H9 (cell line): ENCODE measurements around the gene CDH4. TPM values are rescaled to one million over a fixed set of nuclear protein-coding genes. Genes with fewer than 3 reads are reported as not detected.

Experiments
- DNase-seq: peaks from one replicate; pipeline ENCODE4 v3.0.0-alpha.2; 2017
- H2AFZ ChIP-seq: one replicate; pipeline ENCODE4 v1.6.1; 2013; ENCODE audit warnings: mild to moderate bottlenecking, low read length, control low read depth, moderate library complexity
- H2AK5ac ChIP-seq: 2 replicates; pipeline ENCODE4 v1.6.1; 2013; ENCODE audit warnings: low read length, control low read depth, mixed read lengths; ENCODE audit not compliant: insufficient read length
- H2BK120ac ChIP-seq: one replicate; pipeline ENCODE4 v1.6.1; 2013; ENCODE audit warnings: low read depth, mild to moderate bottlenecking, low read length, control low read depth, inconsistent platforms; ENCODE audit not compliant: poor library complexity, severe bottlenecking
- H2BK12ac ChIP-seq: 2 replicates; pipeline ENCODE4 v1.6.1; 2013; ENCODE audit warnings: low read length, control low read depth, mixed read lengths, low read depth; ENCODE audit not compliant: insufficient read length
- H2BK15ac ChIP-seq: 2 replicates; pipeline ENCODE4 v1.6.1; 2013; ENCODE audit warnings: low read depth, low read length, control low read depth
- H2BK20ac ChIP-seq: one replicate; pipeline ENCODE4 v1.6.1; 2013; ENCODE audit warnings: low read depth, mild to moderate bottlenecking, low read length, control low read depth, inconsistent platforms; ENCODE audit not compliant: poor library complexity, severe bottlenecking
- H2BK5ac ChIP-seq: 2 replicates; pipeline ENCODE4 v1.6.1; 2013; ENCODE audit warnings: low read length, control low read depth, mixed read lengths; ENCODE audit not compliant: insufficient read length
- H3K14ac ChIP-seq: 2 replicates; pipeline ENCODE4 v1.6.1; 2013; ENCODE audit warnings: low read length, control low read depth; ENCODE audit not compliant: insufficient read depth
- H3K18ac ChIP-seq: 2 replicates; pipeline ENCODE4 v1.6.1; 2013; ENCODE audit warnings: low read depth, mild to moderate bottlenecking, mixed read lengths, low read length, control low read depth; ENCODE audit not compliant: insufficient read length
- H3K23ac ChIP-seq: 2 replicates; pipeline ENCODE4 v1.6.1; 2013; ENCODE audit warnings: low read length, control low read depth, mixed read lengths, low read depth; ENCODE audit not compliant: insufficient read length
- H3K23me2 ChIP-seq: 2 replicates; pipeline ENCODE4 v1.6.1; 2013; ENCODE audit warnings: low read depth, mild to moderate bottlenecking, mixed read lengths, low read length, control low read depth; ENCODE audit not compliant: insufficient read length, poor library complexity, severe bottlenecking
- H3K27ac ChIP-seq: 2 replicates; pipeline ENCODE4 v1.5.1; 2013; ENCODE audit warnings: low read length, control low read depth, mixed read lengths, low read depth; ENCODE audit not compliant: insufficient read length
- H3K27me3 ChIP-seq: 2 replicates; pipeline ENCODE4 v1.6.1; 2013; ENCODE audit warnings: low read length, control low read depth, inconsistent platforms; ENCODE audit not compliant: insufficient read depth
- H3K4ac ChIP-seq: 2 replicates; pipeline ENCODE4 v1.6.1; 2013; ENCODE audit warnings: low read depth, mild to moderate bottlenecking, control low read depth, inconsistent platforms, low read length, moderate library complexity
- H3K4me1 ChIP-seq: 2 replicates; pipeline ENCODE4 v1.6.1; 2013; ENCODE audit warnings: low read length, control low read depth, inconsistent platforms; ENCODE audit not compliant: insufficient read depth
- H3K4me2 ChIP-seq: 2 replicates; pipeline ENCODE4 v1.6.1; 2013; ENCODE audit warnings: low read length, control low read depth, mixed read lengths; ENCODE audit not compliant: insufficient read length, insufficient read depth
- H3K56ac ChIP-seq: 2 replicates; pipeline ENCODE4 v1.6.1; 2013; ENCODE audit warnings: low read depth, mild to moderate bottlenecking, mixed read lengths, low read length, control low read depth; ENCODE audit not compliant: insufficient read length
- H3K79me1 ChIP-seq: 2 replicates; pipeline ENCODE4 v1.6.1; 2013; ENCODE audit warnings: low read depth, mild to moderate bottlenecking, moderate library complexity, low read length, control low read depth, inconsistent platforms; ENCODE audit not compliant: insufficient read depth, poor library complexity, severe bottlenecking
- H3K79me2 ChIP-seq: 2 replicates; pipeline ENCODE4 v1.6.1; 2013; ENCODE audit warnings: low read length, control low read depth, inconsistent platforms; ENCODE audit not compliant: insufficient read depth
- H3K9ac ChIP-seq: 2 replicates; pipeline ENCODE4 v1.6.1; 2013; ENCODE audit warnings: low read length, control low read depth, mixed read lengths; ENCODE audit not compliant: insufficient read length; ENCODE audit errors: extremely low read depth
- H3K9me3 ChIP-seq: one replicate; pipeline ENCODE4 v1.6.1; 2013; ENCODE audit warnings: low read depth, low read length, inconsistent platforms; ENCODE audit not compliant: control insufficient read depth
- H3T11ph ChIP-seq: one replicate; pipeline ENCODE4 v1.6.1; 2013; ENCODE audit warnings: mild to moderate bottlenecking, low read length, control low read depth, inconsistent platforms
- H4K20me1 ChIP-seq: one replicate; pipeline ENCODE4 v1.6.1; 2013; ENCODE audit not compliant: control insufficient read depth, insufficient read length, insufficient read depth
- H4K5ac ChIP-seq: 2 replicates; pipeline ENCODE4 v1.6.1; 2013; ENCODE audit warnings: low read depth, mild to moderate bottlenecking, mixed read lengths, low read length, control low read depth; ENCODE audit not compliant: insufficient read length
- H4K8ac ChIP-seq: replicated peaks from 2 replicates; pipeline ENCODE4 v1.6.1; 2013; ENCODE audit warnings: low read length, control low read depth, mixed read lengths, low read depth; ENCODE audit not compliant: insufficient read length
- H4K91ac ChIP-seq: 2 replicates; pipeline ENCODE4 v1.6.1; 2013; ENCODE audit warnings: low read depth, mild to moderate bottlenecking, moderate library complexity, mixed read lengths, low read length, control low read depth; ENCODE audit not compliant: insufficient read length
- H3K27ac Mint-ChIP-seq, 3 experiments: 2 replicates in 2 of 3; 3 replicates in 1 of 3; pipeline ENCODE4 v1.8.0; 2020 to 2021; ENCODE audit warnings: mixed read lengths in 3 of 3, mild to moderate bottlenecking in 1 of 3, moderate library complexity in 1 of 3
- H3K27me3 Mint-ChIP-seq: 2 replicates; pipeline ENCODE4 v1.8.0; 2021; ENCODE audit warnings: low read depth, mild to moderate bottlenecking, moderate library complexity, mixed read lengths
- H3K36me3 Mint-ChIP-seq, 3 experiments: 2 replicates in 2 of 3; 3 replicates in 1 of 3; pipeline ENCODE4 v1.8.0; 2020 to 2021; ENCODE audit warnings: low read depth in 3 of 3, mixed read lengths in 3 of 3; ENCODE audit not compliant: insufficient read depth in 1 of 3
- H3K4me1 Mint-ChIP-seq, 2 experiments: 2 replicates each; pipeline ENCODE4 v1.8.0; 2020; ENCODE audit warnings: mixed read lengths in 2 of 2
- H3K4me3 Mint-ChIP-seq, 2 experiments: 2 replicates in 1 of 2; 3 replicates in 1 of 2; pipeline ENCODE4 v1.8.0; 2020 to 2021; ENCODE audit warnings: mild to moderate bottlenecking in 2 of 2, mixed read lengths in 2 of 2, moderate library complexity in 1 of 2
- H3K9me3 Mint-ChIP-seq, 2 experiments: 2 replicates in 1 of 2; 3 replicates in 1 of 2; pipeline ENCODE4 v1.8.0; 2020; ENCODE audit warnings: mild to moderate bottlenecking in 2 of 2, mixed read lengths in 2 of 2, moderate library complexity in 1 of 2
- WGBS: extraction: QIAGEN DNeasy Blood & Tissue Kit; methylation state at CpG from one replicate; pipeline ENCODE4 v1.1.7; 2013; ENCODE audit warnings: missing lambda C conversion rate, low lambda C conversion rate, mixed read lengths; ENCODE audit not compliant: insufficient read length; ENCODE audit errors: extremely low coverage; 5-methylcytosine and 5-hydroxymethylcytosine counted together
- total RNA-seq: library from RNA; stranded (reverse); gene quantifications from 2 replicates; pipeline ENCODE4 v1.2.1, GENCODE V29; 2021
- TF ChIP-seq, protein P1 (sequence below): fragments of 200-600 bp; sonication (generic); conservative IDR thresholded peaks from 3 replicates; pipeline ENCODE4 v1.8.0; 2021; ENCODE audit warnings: antibody characterized with exemption, mild to moderate bottlenecking

Gene CDH4
- total RNA-seq, 1 experiment from 2014 or later, result 3.0 TPM

DNA sequence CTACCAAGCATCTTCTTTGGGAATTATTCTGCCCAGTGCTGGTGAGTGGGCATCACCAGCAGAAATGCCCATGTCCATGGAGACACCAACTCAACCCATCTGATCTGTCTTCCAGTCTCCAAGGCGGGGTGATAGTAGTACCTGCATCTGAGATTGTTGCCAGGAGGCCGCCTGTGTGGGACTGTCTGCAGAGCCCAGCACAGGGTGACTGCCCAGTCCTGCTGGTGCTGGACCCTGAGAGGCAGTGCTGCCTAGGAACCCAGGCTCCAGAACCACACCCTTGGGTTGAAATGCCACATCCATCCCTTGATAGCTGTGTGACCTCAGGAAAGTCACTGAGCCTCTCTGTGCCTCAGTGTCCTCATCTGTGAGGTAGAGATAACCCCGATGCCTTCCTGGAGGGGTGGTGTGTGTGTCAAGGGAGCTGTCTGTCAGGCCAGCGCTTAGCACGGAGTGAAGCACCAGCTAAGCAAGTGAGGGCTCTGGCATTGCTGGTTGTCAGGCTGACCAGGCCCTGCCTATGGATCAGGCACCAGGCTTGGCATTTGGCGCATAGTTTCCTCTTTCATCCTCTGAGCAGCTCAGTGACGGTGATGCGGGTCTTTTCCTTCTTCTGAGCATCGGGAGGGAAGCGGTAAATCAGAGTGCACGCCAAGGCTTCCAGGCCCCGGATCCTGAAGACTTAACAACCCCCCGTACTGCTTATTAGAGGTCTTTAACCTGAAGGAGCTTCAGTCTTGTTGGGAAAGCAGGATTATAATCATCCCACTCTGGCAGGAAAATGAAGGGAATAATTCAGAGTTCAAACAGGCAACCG lies 268.2 kb downstream of the CDH4 start:
- no peak overlapping the region for H2BK120ac ChIP-seq
- H4K91ac ChIP-seq, result no peak overlapping the region
- Mint-ChIP-seq H3K27ac (no peak overlapping the region), H3K4me3 (no peak overlapping the region), H3K4me1 (peaks cover 23 to 25% of the 10 kb centered on the region in 2 experiments), H3K9me3 (no peaks in the 10 kb centered on the region; a peak in 1 of 5 replicates), H3K36me3 (no peaks in the 10 kb centered on the region; a peak in 3 of 7 replicates), H3K27me3 (peaks cover 35% of the 10 kb centered on the region)
- no peak overlapping the region for H2BK12ac ChIP-seq
- no peak overlapping the region for H2AFZ ChIP-seq
- no peaks in the 10 kb centered on the region for H3K79me2 ChIP-seq
- no peak overlapping the region for H3K27ac ChIP-seq
- H3T11ph ChIP-seq, result no peak overlapping the region
- H2BK15ac ChIP-seq, result no peak overlapping the region
- H3K23me2 ChIP-seq, result no peaks in the 10 kb centered on the region
- no peak overlapping the region for H2AK5ac ChIP-seq
- H3K9ac ChIP-seq, result no peak overlapping the region
- H3K4ac ChIP-seq, result no peak overlapping the region
- H4K8ac ChIP-seq, result no peak overlapping the region
- H3K23ac ChIP-seq, result no peak overlapping the region
- no peak for DNase-seq
- no peak overlapping the region for H3K18ac ChIP-seq
- H2BK20ac ChIP-seq, result no peak overlapping the region
- H3K4me2 ChIP-seq, result no peak overlapping the region
- no peaks in the 10 kb centered on the region; the same call in 1 of the 2 replicates for H3K27me3 ChIP-seq
- no peaks in the 10 kb centered on the region for H3K4me1 ChIP-seq
- WGBS, result no CpG with 5 or more reads among the region's 14 CpGs
- no peak overlapping the region for H3K14ac ChIP-seq
- H4K20me1 ChIP-seq, result no peaks in the 10 kb centered on the region
- no peak overlapping the region for H4K5ac ChIP-seq
- no peaks in the 10 kb centered on the region for H3K79me1 ChIP-seq
- H3K56ac ChIP-seq, result no peak overlapping the region
- TF ChIP-seq, protein P1, sequence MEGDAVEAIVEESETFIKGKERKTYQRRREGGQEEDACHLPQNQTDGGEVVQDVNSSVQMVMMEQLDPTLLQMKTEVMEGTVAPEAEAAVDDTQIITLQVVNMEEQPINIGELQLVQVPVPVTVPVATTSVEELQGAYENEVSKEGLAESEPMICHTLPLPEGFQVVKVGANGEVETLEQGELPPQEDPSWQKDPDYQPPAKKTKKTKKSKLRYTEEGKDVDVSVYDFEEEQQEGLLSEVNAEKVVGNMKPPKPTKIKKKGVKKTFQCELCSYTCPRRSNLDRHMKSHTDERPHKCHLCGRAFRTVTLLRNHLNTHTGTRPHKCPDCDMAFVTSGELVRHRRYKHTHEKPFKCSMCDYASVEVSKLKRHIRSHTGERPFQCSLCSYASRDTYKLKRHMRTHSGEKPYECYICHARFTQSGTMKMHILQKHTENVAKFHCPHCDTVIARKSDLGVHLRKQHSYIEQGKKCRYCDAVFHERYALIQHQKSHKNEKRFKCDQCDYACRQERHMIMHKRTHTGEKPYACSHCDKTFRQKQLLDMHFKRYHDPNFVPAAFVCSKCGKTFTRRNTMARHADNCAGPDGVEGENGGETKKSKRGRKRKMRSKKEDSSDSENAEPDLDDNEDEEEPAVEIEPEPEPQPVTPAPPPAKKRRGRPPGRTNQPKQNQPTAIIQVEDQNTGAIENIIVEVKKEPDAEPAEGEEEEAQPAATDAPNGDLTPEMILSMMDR, result no peak
- no peak overlapping the region for H2BK5ac ChIP-seq
- no peaks in the 10 kb centered on the region for H3K9me3 ChIP-seq
